OCI-LY1 (cell line): ENCODE measurements around the gene VPS54.

Experiments used
- H2AFZ ChIP-seq: fragments of 200-600 bp; sonication (generic), shearing (Covaris generic); 2 replicates; pipeline ENCODE4 v1.6.0; 2014; ENCODE audit warnings: antibody characterized with exemption, mild to moderate bottlenecking, low read length
- H3F3A ChIP-seq: fragments of 200-600 bp; sonication (generic), shearing (Covaris generic); 2 replicates; pipeline ENCODE4 v1.6.0; 2014; ENCODE audit warnings: mild to moderate bottlenecking, antibody characterized with exemption, low read length, moderate library complexity; ENCODE audit not compliant: insufficient read depth
- H3K27ac ChIP-seq: fragments of 200-600 bp; sonication (generic); 2 replicates; pipeline ENCODE4 v1.5.1; 2014; ENCODE audit warnings: low read length, mixed run types, mild to moderate bottlenecking, low read depth; ENCODE audit not compliant: poor library complexity, severe bottlenecking
- H3K27me3 ChIP-seq: fragments of 200-600 bp; sonication (generic); 2 replicates; pipeline ENCODE4 v1.6.0; 2014; ENCODE audit warnings: antibody characterized with exemption, mild to moderate bottlenecking, low read length, moderate library complexity; ENCODE audit not compliant: insufficient read depth
- H3K36me3 ChIP-seq: fragments of 200-600 bp; sonication (generic); 2 replicates; pipeline ENCODE4 v1.6.1; 2014; ENCODE audit warnings: mild to moderate bottlenecking, antibody characterized with exemption, low read length, moderate library complexity, mixed read lengths; ENCODE audit not compliant: insufficient read depth
- H3K4me1 ChIP-seq: fragments of 200-600 bp; sonication (generic); 2 replicates; pipeline ENCODE4 v1.5.1; 2014; ENCODE audit warnings: mild to moderate bottlenecking, low read length, moderate library complexity; ENCODE audit not compliant: insufficient read depth, severe bottlenecking
- H3K4me2 ChIP-seq: fragments of 200-600 bp; sonication (generic), shearing (Covaris generic); 2 replicates; pipeline ENCODE4 v1.6.1; 2014; ENCODE audit warnings: low read length
- H3K4me3 ChIP-seq: fragments of 200-600 bp; sonication (generic); 2 replicates; pipeline ENCODE4 v1.5.1; 2014; ENCODE audit warnings: low read length, low read depth, mild to moderate bottlenecking, mixed read lengths; ENCODE audit not compliant: poor library complexity, severe bottlenecking
- H3K79me2 ChIP-seq: fragments of 200-600 bp; shearing (Covaris generic); 2 replicates; pipeline ENCODE4 v1.6.1; 2016; ENCODE audit warnings: mixed run types, low read length, mixed read lengths; ENCODE audit not compliant: insufficient read depth
- H3K9ac ChIP-seq: fragments of 200-600 bp; sonication (generic), shearing (Covaris generic); 2 replicates; pipeline ENCODE4 v1.6.1; 2014; ENCODE audit warnings: mild to moderate bottlenecking, low read length, mixed read lengths
- H3K9me2 ChIP-seq: fragments of 200-600 bp; sonication (generic), shearing (Covaris generic); 2 replicates; pipeline ENCODE4 v1.6.1; 2014; ENCODE audit warnings: low read depth, mild to moderate bottlenecking, low read length, mixed read lengths
- H3K9me3 ChIP-seq: fragments of 200-600 bp; shearing (Covaris generic); 2 replicates; pipeline ENCODE4 v1.6.1; 2014; ENCODE audit warnings: low read length, mixed read lengths
- H4K20me1 ChIP-seq: fragments of 200-600 bp; sonication (generic), shearing (Covaris generic); 2 replicates; pipeline ENCODE4 v1.6.0; 2016; ENCODE audit warnings: mild to moderate bottlenecking, low read length; ENCODE audit not compliant: insufficient read depth
- CTCF ChIP-seq: fragments of 200-600 bp; sonication (generic), shearing (Covaris generic); IDR thresholded peaks from 2 replicates; pipeline ENCODE4 v1.5.1; 2017; ENCODE audit warnings: mild to moderate bottlenecking, antibody characterized with exemption, low read length, moderate library complexity, mixed read lengths
- EZH2 ChIP-seq: fragments of 200-600 bp; sonication (generic), shearing (Covaris generic); IDR thresholded peaks from 2 replicates; pipeline ENCODE4 v1.8.0; 2017; ENCODE audit warnings: borderline replicate concordance, mixed run types, mild to moderate bottlenecking, antibody characterized with exemption, low read length, moderate library complexity, mixed read lengths

Gene VPS54

GRCh38 chr2:63981702-63982103, 37.5 kb downstream of the VPS54 start:
- H4K20me1 ChIP-seq, result no peaks in the 10 kb centered on the region
- H3K27me3 ChIP-seq, result no peaks in the 10 kb centered on the region
- H3K9me2 ChIP-seq, result no peaks in the 10 kb centered on the region
- H2AFZ ChIP-seq, result no peak overlapping the region
- H3K4me3 ChIP-seq, result no peak overlapping the region
- H3K9me3 ChIP-seq, result no peaks in the 10 kb centered on the region
- no peaks in the 10 kb centered on the region for H3K79me2 ChIP-seq
- no peaks in the 10 kb centered on the region for H3F3A ChIP-seq
- H3K36me3 ChIP-seq, result peaks cover 44% of the 10 kb centered on the region
- H3K27ac ChIP-seq, result no peak overlapping the region
- H3K4me1 ChIP-seq, result no peaks in the 10 kb centered on the region
- no peak overlapping the region for H3K4me2 ChIP-seq
- H3K9ac ChIP-seq, result no peak overlapping the region
- TF ChIP-seq CTCF, result no peak
- TF ChIP-seq EZH2, result no peak

- Histone ChIP-seq H3K27ac (no peak overlapping the region), H3K9ac (no peak overlapping the region), H4K20me1 (no peaks in the 10 kb centered on the region), H3K9me3 (no peaks in the 10 kb centered on the region), H3K4me1 (no peaks in the 10 kb centered on the region), H3K4me2 (no peak overlapping the region), H2AFZ (no peak overlapping the region), H3K79me2 (no peaks in the 10 kb centered on the region), H3K27me3 (no peaks in the 10 kb centered on the region), H3K9me2 (no peaks in the 10 kb centered on the region), H3K4me3 (no peak overlapping the region), H3F3A (no peaks in the 10 kb centered on the region), H3K36me3 (peaks cover 44% of the 10 kb centered on the region)
- TF ChIP-seq EZH2 (no peak), CTCF (no peak)
Measured at GRCh38 chr2:63980794-63981193, 38.4 kb downstream of the VPS54 start.

GRCh38 chr2:63977904-63978303, 41.3 kb downstream of the VPS54 start:
- Histone ChIP-seq H3K36me3 (peaks cover 48% of the 10 kb centered on the region), H3K27ac (no peak overlapping the region), H3K4me3 (no peak overlapping the region), H3K4me1 (no peaks in the 10 kb centered on the region), H3K9ac (no peak overlapping the region), H4K20me1 (no peaks in the 10 kb centered on the region), H3K4me2 (no peak overlapping the region), H3F3A (no peaks in the 10 kb centered on the region), H3K9me3 (no peaks in the 10 kb centered on the region), H3K79me2 (no peaks in the 10 kb centered on the region), H3K9me2 (no peaks in the 10 kb centered on the region), H3K27me3 (no peaks in the 10 kb centered on the region), H2AFZ (no peak overlapping the region)
- TF ChIP-seq EZH2 (no peak), CTCF (no peak)
